ENCODE data around the gene MAU2. TPM values are rescaled to one million over a fixed set of nuclear protein-coding genes. Genes with fewer than 3 reads are reported as not detected.

MAU2 gene
- total and polyA plus RNA-seq, 10 of the 15 experiments (the other 5 are each of a cell fraction or from before 2014, with no cell fraction given), result 1.8 to 47.2 (median 22.1) TPM

DNA sequence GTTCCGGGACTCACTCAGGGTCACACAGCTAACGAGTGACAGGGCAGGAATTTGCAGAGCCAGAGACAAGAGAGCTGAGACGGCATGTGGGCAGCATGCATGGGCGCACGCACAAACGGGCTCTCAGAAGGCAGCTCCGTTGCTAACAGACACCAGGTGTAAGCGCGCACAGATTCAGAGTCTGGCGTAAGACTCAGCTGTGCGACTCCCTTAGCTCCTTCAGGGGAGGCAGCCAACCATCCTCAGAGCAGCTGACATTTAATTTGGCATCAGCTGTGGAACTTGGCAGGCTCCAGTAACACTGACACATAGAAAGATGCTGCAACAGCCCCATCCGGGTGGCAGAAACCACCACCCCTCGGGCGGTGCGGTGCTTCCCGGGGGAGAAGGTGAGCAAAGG, 40.1 kb upstream of the MAU2 start:
- no peaks in the 10 kb centered on the region for H3K79me2 ChIP-seq (ENCODE audit: control insufficient read depth, insufficient read depth, low read length)
- FAIRE-seq, result no peak
- SMC1A ChIA-PET (ENCODE audit: uncharacterized antibody, unreplicated experiment), result no interaction called here
- CTCF ChIA-PET, result no interaction called here
- no peaks in the 10 kb centered on the region for H3K9me3 ChIP-seq (replicated peaks; ENCODE audit: control insufficient read depth, insufficient read depth, low read length)
- no peak for ATAC-seq
- 84% methylated on average over 16 of the region's 16 CpGs for WGBS (ENCODE audit: insufficient coverage, insufficient replicate concordance, low lambda C conversion rate, missing lambda C conversion rate)
- no peak overlapping the region for H2AFZ ChIP-seq (ENCODE audit: control insufficient read depth, low read depth, low read length)
- POLR2A ChIA-PET, result no interaction called here
- H3K4me1 ChIP-seq (ENCODE audit: control insufficient read depth, insufficient read depth, low read length), result no peaks in the 10 kb centered on the region
- no peak for TF ChIP-seq SMAD5 (IDR thresholded peaks at IDR 0.05; ENCODE audit: low read depth)
- TF ChIP-seq SIX5 (IDR thresholded peaks at IDR 0.05; ENCODE audit: low read depth, low read length, severe bottlenecking), result no peak
- no peak for TF ChIP-seq ZBTB4 (CRISPR knock-in tag; IDR thresholded peaks at IDR 0.05)
- no peak for TF ChIP-seq RAD21 (IDR thresholded peaks at IDR 0.05; ENCODE audit: insufficient read depth, low read depth, low read length)
- no peak for TF ChIP-seq MYB (IDR thresholded peaks at IDR 0.05; ENCODE audit: borderline replicate concordance, low read depth, low read length)
- no peak for TF ChIP-seq SMARCA5 (IDR thresholded peaks at IDR 0.05)
- no peak for TF ChIP-seq RFX5 (IDR thresholded peaks at IDR 0.05; ENCODE audit: low read depth, low read length)
- TF ChIP-seq, protein P1, sequence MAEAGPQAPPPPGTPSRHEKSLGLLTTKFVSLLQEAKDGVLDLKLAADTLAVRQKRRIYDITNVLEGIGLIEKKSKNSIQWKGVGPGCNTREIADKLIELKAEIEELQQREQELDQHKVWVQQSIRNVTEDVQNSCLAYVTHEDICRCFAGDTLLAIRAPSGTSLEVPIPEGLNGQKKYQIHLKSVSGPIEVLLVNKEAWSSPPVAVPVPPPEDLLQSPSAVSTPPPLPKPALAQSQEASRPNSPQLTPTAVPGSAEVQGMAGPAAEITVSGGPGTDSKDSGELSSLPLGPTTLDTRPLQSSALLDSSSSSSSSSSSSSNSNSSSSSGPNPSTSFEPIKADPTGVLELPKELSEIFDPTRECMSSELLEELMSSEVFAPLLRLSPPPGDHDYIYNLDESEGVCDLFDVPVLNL (IDR thresholded peaks at IDR 0.05; ENCODE audit: low read depth, low read length), result no peak
- TF ChIP-seq IRF4 (IDR thresholded peaks at IDR 0.05; ENCODE audit: low read depth, low read length), result no peak
- no peak for TF ChIP-seq FOXM1 (IDR thresholded peaks at IDR 0.05; ENCODE audit: low read depth, low read length)
- TF ChIP-seq NFIC (IDR thresholded peaks at IDR 0.05; ENCODE audit: low read depth, low read length), result no peak
- no peak for TF ChIP-seq ZZZ3 (IDR thresholded peaks at IDR 0.05; ENCODE audit: control insufficient read depth, insufficient read length, low read depth)
- TF ChIP-seq, protein P2, sequence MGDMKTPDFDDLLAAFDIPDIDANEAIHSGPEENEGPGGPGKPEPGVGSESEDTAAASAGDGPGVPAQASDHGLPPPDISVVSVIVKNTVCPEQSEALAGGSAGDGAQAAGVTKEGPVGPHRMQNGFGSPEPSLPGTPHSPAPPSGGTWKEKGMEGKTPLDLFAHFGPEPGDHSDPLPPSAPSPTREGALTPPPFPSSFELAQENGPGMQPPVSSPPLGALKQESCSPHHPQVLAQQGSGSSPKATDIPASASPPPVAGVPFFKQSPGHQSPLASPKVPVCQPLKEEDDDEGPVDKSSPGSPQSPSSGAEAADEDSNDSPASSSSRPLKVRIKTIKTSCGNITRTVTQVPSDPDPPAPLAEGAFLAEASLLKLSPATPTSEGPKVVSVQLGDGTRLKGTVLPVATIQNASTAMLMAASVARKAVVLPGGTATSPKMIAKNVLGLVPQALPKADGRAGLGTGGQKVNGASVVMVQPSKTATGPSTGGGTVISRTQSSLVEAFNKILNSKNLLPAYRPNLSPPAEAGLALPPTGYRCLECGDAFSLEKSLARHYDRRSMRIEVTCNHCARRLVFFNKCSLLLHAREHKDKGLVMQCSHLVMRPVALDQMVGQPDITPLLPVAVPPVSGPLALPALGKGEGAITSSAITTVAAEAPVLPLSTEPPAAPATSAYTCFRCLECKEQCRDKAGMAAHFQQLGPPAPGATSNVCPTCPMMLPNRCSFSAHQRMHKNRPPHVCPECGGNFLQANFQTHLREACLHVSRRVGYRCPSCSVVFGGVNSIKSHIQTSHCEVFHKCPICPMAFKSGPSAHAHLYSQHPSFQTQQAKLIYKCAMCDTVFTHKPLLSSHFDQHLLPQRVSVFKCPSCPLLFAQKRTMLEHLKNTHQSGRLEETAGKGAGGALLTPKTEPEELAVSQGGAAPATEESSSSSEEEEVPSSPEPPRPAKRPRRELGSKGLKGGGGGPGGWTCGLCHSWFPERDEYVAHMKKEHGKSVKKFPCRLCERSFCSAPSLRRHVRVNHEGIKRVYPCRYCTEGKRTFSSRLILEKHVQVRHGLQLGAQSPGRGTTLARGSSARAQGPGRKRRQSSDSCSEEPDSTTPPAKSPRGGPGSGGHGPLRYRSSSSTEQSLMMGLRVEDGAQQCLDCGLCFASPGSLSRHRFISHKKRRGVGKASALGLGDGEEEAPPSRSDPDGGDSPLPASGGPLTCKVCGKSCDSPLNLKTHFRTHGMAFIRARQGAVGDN (IDR thresholded peaks at IDR 0.05), result no peak
- TF ChIP-seq NFYB (IDR thresholded peaks at IDR 0.05; ENCODE audit: insufficient read depth, low read depth, low read length), result no peak
- H3K4me3 ChIP-seq, result no peak overlapping the region
- no peaks in the 10 kb centered on the region for H3K27me3 ChIP-seq (replicated peaks in 1 of 2; ENCODE audit: control insufficient read depth in 2 of 2, insufficient read depth in 2 of 2, low read length in 1 of 2)
- RAD21 ChIA-PET (ENCODE audit: unreplicated experiment), result no interaction called here
- H3K36me3 ChIP-seq (ENCODE audit: control insufficient read depth in 2 of 2, insufficient read depth in 2 of 2, low read length in 1 of 2), result peaks cover 4 to 19% of the 10 kb centered on the region in 2 experiments; a peak in 3 of 4 replicates
- no peak overlapping the region for H3K27ac ChIP-seq (ENCODE audit: control insufficient read depth, insufficient read depth)
- H3K4me2 ChIP-seq (ENCODE audit: control insufficient read depth, insufficient read depth), result no peak overlapping the region
- BruUV-seq (replicated peaks), result no TSS peak
- H3K9ac ChIP-seq (ENCODE audit: control insufficient read depth, insufficient read depth, low read length), result no peak overlapping the region
- H4K20me1 ChIP-seq (ENCODE audit: control insufficient read depth, insufficient read depth), result no peaks in the 10 kb centered on the region
- no peak for DNase-seq (ENCODE audit: low read depth, low spot score)
- intact Hi-C loops (cut with micrococcal nuclease; ENCODE audit: unreplicated experiment), result no loop called here
- in situ Hi-C loops (cut with MboI), result no loop called here
